Measurements from ENCODE around the gene PAX5.

Gene PAX5

GRCh38 chr9:36836486-36836885 is 197.6 kb downstream of the PAX5 start:
- no peaks in the 10 kb centered on the region for H3K9me3 ChIP-seq (ENCODE audit: control insufficient read depth, low read depth, low read length)
- H3K9ac ChIP-seq (ENCODE audit: low read length) = no peak overlapping the region
- no peak overlapping the region for H3K27ac ChIP-seq (ENCODE audit: low read length)
- no peaks in the 10 kb centered on the region for H3K36me3 ChIP-seq (ENCODE audit: control insufficient read depth, low read depth, low read length)
- H3K4me3 ChIP-seq (ENCODE audit: low read length) = no peak overlapping the region
- peaks cover 14% of the 10 kb centered on the region for H3K4me1 ChIP-seq (ENCODE audit: control insufficient read depth, low read depth, low read length)
- H3K27me3 ChIP-seq (ENCODE audit: control insufficient read depth, insufficient read depth, low read length) = no peaks in the 10 kb centered on the region

GRCh38 chr9:36835271-36835996 is 198.6 kb downstream of the PAX5 start:
- H3K27ac ChIP-seq (ENCODE audit: low read length) = no peak overlapping the region
- no peaks in the 10 kb centered on the region for H3K27me3 ChIP-seq (ENCODE audit: control insufficient read depth, insufficient read depth, low read length)

GRCh38 chr9:36834736-36835135 is 199.3 kb downstream of the PAX5 start:
- no peaks in the 10 kb centered on the region for H3K9me3 ChIP-seq (ENCODE audit: control insufficient read depth, low read depth, low read length)
- no peak overlapping the region for H3K4me3 ChIP-seq (ENCODE audit: low read length)
- no peak overlapping the region for H3K27ac ChIP-seq (ENCODE audit: low read length)
- peaks cover 8% of the 10 kb centered on the region for H3K4me1 ChIP-seq (ENCODE audit: control insufficient read depth, low read depth, low read length)
- no peak overlapping the region for H3K9ac ChIP-seq (ENCODE audit: low read length)
- H3K27me3 ChIP-seq (ENCODE audit: control insufficient read depth, insufficient read depth, low read length) = no peaks in the 10 kb centered on the region
- H3K36me3 ChIP-seq (ENCODE audit: control insufficient read depth, low read depth, low read length) = no peaks in the 10 kb centered on the region

More at GRCh38 chr9:36835271-36835996, 198.6 kb downstream of the PAX5 start:
- Histone ChIP-seq H3K36me3 (ENCODE audit: control insufficient read depth, low read depth, low read length) (no peaks in the 10 kb centered on the region), H3K4me1 (ENCODE audit: control insufficient read depth, low read depth, low read length) (peaks cover 8% of the 10 kb centered on the region), H3K4me3 (ENCODE audit: low read length) (no peak overlapping the region), H3K9me3 (ENCODE audit: control insufficient read depth, low read depth, low read length) (no peaks in the 10 kb centered on the region), H3K9ac (ENCODE audit: low read length) (no peak overlapping the region)

- Histone ChIP-seq H3K36me3 (ENCODE audit: control insufficient read depth, low read depth, low read length) (no peaks in the 10 kb centered on the region), H3K27ac (ENCODE audit: low read length) (no peak overlapping the region), H3K27me3 (ENCODE audit: control insufficient read depth, insufficient read depth, low read length) (no peaks in the 10 kb centered on the region), H3K9me3 (ENCODE audit: control insufficient read depth, low read depth, low read length) (no peaks in the 10 kb centered on the region), H3K9ac (ENCODE audit: low read length) (no peak overlapping the region), H3K4me3 (ENCODE audit: low read length) (no peak overlapping the region), H3K4me1 (ENCODE audit: control insufficient read depth, low read depth, low read length) (peaks cover 8% of the 10 kb centered on the region)
Observed at GRCh38 chr9:36833954-36834353, 200.1 kb downstream of the PAX5 start.

- no peaks in the 10 kb centered on the region for H3K36me3 ChIP-seq (ENCODE audit: control insufficient read depth, low read depth, low read length)
- H3K27me3 ChIP-seq (ENCODE audit: control insufficient read depth, insufficient read depth, low read length) = no peaks in the 10 kb centered on the region
- no peak overlapping the region for H3K4me3 ChIP-seq (ENCODE audit: low read length)
- H3K4me1 ChIP-seq (ENCODE audit: control insufficient read depth, low read depth, low read length) = peaks cover 8% of the 10 kb centered on the region
- no peak overlapping the region for H3K9ac ChIP-seq (ENCODE audit: low read length)
- no peak overlapping the region for H3K27ac ChIP-seq (ENCODE audit: low read length)
- no peaks in the 10 kb centered on the region for H3K9me3 ChIP-seq (ENCODE audit: control insufficient read depth, low read depth, low read length)
Observed at GRCh38 chr9:36832164-36832795, 201.8 kb downstream of the PAX5 start.

GRCh38 chr9:36831381-36832161 is 202.5 kb downstream of the PAX5 start:
- Histone ChIP-seq H3K9ac (ENCODE audit: low read length) (no peak overlapping the region), H3K27ac (ENCODE audit: low read length) (no peak overlapping the region), H3K4me3 (ENCODE audit: low read length) (no peak overlapping the region), H3K36me3 (ENCODE audit: control insufficient read depth, low read depth, low read length) (no peaks in the 10 kb centered on the region), H3K9me3 (ENCODE audit: control insufficient read depth, low read depth, low read length) (no peaks in the 10 kb centered on the region), H3K27me3 (ENCODE audit: control insufficient read depth, insufficient read depth, low read length) (no peaks in the 10 kb centered on the region), H3K4me1 (ENCODE audit: control insufficient read depth, low read depth, low read length) (peaks cover 8% of the 10 kb centered on the region)

- no peak overlapping the region for H3K9ac ChIP-seq (ENCODE audit: low read length)
- H3K4me1 ChIP-seq (ENCODE audit: control insufficient read depth, low read depth, low read length) = peaks cover 1% of the 10 kb centered on the region
- H3K9me3 ChIP-seq (ENCODE audit: control insufficient read depth, low read depth, low read length) = no peaks in the 10 kb centered on the region
- no peaks in the 10 kb centered on the region for H3K27me3 ChIP-seq (ENCODE audit: control insufficient read depth, insufficient read depth, low read length)
- no peak overlapping the region for H3K4me3 ChIP-seq (ENCODE audit: low read length)
- no peak overlapping the region for H3K27ac ChIP-seq (ENCODE audit: low read length)
- no peaks in the 10 kb centered on the region for H3K36me3 ChIP-seq (ENCODE audit: control insufficient read depth, low read depth, low read length)
Observed at GRCh38 chr9:36828611-36829013, 205.5 kb downstream of the PAX5 start.

GRCh38 chr9:36827593-36827992 is 206.5 kb downstream of the PAX5 start:
- Histone ChIP-seq H3K27ac (ENCODE audit: low read length) (no peak overlapping the region), H3K36me3 (ENCODE audit: control insufficient read depth, low read depth, low read length) (no peaks in the 10 kb centered on the region), H3K4me1 (ENCODE audit: control insufficient read depth, low read depth, low read length) (no peaks in the 10 kb centered on the region), H3K4me3 (ENCODE audit: low read length) (no peak overlapping the region), H3K9me3 (ENCODE audit: control insufficient read depth, low read depth, low read length) (no peaks in the 10 kb centered on the region), H3K9ac (ENCODE audit: low read length) (no peak overlapping the region), H3K27me3 (ENCODE audit: control insufficient read depth, insufficient read depth, low read length) (no peaks in the 10 kb centered on the region)

- no peaks in the 10 kb centered on the region for H3K36me3 ChIP-seq (ENCODE audit: control insufficient read depth, low read depth, low read length)
Observed at GRCh38 chr9:36826581-36826980, 207.5 kb downstream of the PAX5 start.

GRCh38 chr9:36825179-36825578 is 208.9 kb downstream of the PAX5 start:
- no peak overlapping the region for H3K4me3 ChIP-seq (ENCODE audit: low read length)
- no peaks in the 10 kb centered on the region for H3K4me1 ChIP-seq (ENCODE audit: control insufficient read depth, low read depth, low read length)
- H3K36me3 ChIP-seq (ENCODE audit: control insufficient read depth, low read depth, low read length) = no peaks in the 10 kb centered on the region
- no peaks in the 10 kb centered on the region for H3K27me3 ChIP-seq (ENCODE audit: control insufficient read depth, insufficient read depth, low read length)
- H3K9ac ChIP-seq (ENCODE audit: low read length) = no peak overlapping the region
- no peaks in the 10 kb centered on the region for H3K9me3 ChIP-seq (ENCODE audit: control insufficient read depth, low read depth, low read length)
- no peak overlapping the region for H3K27ac ChIP-seq (ENCODE audit: low read length)

More at GRCh38 chr9:36826581-36826980, 207.5 kb downstream of the PAX5 start:
- Histone ChIP-seq H3K4me3 (ENCODE audit: low read length) (no peak overlapping the region), H3K27ac (ENCODE audit: low read length) (no peak overlapping the region), H3K27me3 (ENCODE audit: control insufficient read depth, insufficient read depth, low read length) (no peaks in the 10 kb centered on the region), H3K9me3 (ENCODE audit: control insufficient read depth, low read depth, low read length) (no peaks in the 10 kb centered on the region), H3K4me1 (ENCODE audit: control insufficient read depth, low read depth, low read length) (no peaks in the 10 kb centered on the region), H3K9ac (ENCODE audit: low read length) (no peak overlapping the region)

- no peak overlapping the region for H3K27ac ChIP-seq (ENCODE audit: low read length)
- peaks cover 9% of the 10 kb centered on the region for H3K4me1 ChIP-seq (ENCODE audit: control insufficient read depth, low read depth, low read length)
- no peak overlapping the region for H3K4me3 ChIP-seq (ENCODE audit: low read length)
- H3K9ac ChIP-seq (ENCODE audit: low read length) = no peak overlapping the region
- H3K36me3 ChIP-seq (ENCODE audit: control insufficient read depth, low read depth, low read length) = no peaks in the 10 kb centered on the region
- H3K9me3 ChIP-seq (ENCODE audit: control insufficient read depth, low read depth, low read length) = no peaks in the 10 kb centered on the region
- H3K27me3 ChIP-seq (ENCODE audit: control insufficient read depth, insufficient read depth, low read length) = peaks cover 7% of the 10 kb centered on the region
Observed at GRCh38 chr9:36823934-36824333, 210.1 kb downstream of the PAX5 start.

Data from iPS-18a (cell line).